ENCODE measurements around the gene IL3RA. TPM values are rescaled to one million over a fixed set of nuclear protein-coding genes. Genes with fewer than 3 reads are reported as not detected.

The IL3RA gene
- total and polyA plus RNA-seq, 4 donors: 0.33 to 1.7 (median 1.0) TPM

GRCh38 chrX:1416327-1416784 is 79.8 kb downstream of the IL3RA start:
- DNase-seq (ENCODE audit: low spot score): no peak

More at GRCh38 chrX:1416327-1416784, 79.8 kb downstream of the IL3RA start:
- no peak overlapping the region for H3K4me3 ChIP-seq (ENCODE audit: low read depth in 1 of 3, low read length in 3 of 3)
- 78% methylated on average over 15 of the region's 15 CpGs for WGBS
- H3K4me1 ChIP-seq (ENCODE audit: control insufficient read depth in 4 of 4, insufficient read depth in 4 of 4, low read length in 3 of 4): no peaks in the 10 kb centered on the region
- no peak overlapping the region for H3K27ac ChIP-seq (ENCODE audit: low read depth in 1 of 2, low read length in 2 of 2)
- H3K27me3 ChIP-seq (ENCODE audit: control insufficient read depth in 4 of 4, insufficient read depth in 4 of 4, low read length in 3 of 4): no peaks in the 10 kb centered on the region
- H3K9me3 ChIP-seq (ENCODE audit: control insufficient read depth in 4 of 4, low read length in 3 of 4): no peaks in the 10 kb centered on the region
- H3K36me3 ChIP-seq (ENCODE audit: control insufficient read depth in 4 of 4, insufficient read depth in 3 of 4, low read depth in 1 of 4, low read length in 3 of 4): peaks cover 14 to 44% (median 19%) of the 10 kb centered on the region in 4 donors
- H3K9ac ChIP-seq (ENCODE audit: low read depth in 1 of 2, low read length in 2 of 2): no peak overlapping the region
- TF ChIP-seq HNF4G (IDR thresholded peaks at IDR 0.05) (no peak), CTCF (IDR thresholded peaks at IDR 0.05; ENCODE audit: low read depth, low read length, missing input control) (no peak), RXRA (IDR thresholded peaks at IDR 0.05) (no peak), EGR1 (IDR thresholded peaks at IDR 0.05; ENCODE audit: low read depth in 2 of 2) (no peak), MAX (IDR thresholded peaks at IDR 0.05) (no peak), REST (IDR thresholded peaks at IDR 0.05) (no peak), YY1 (IDR thresholded peaks at IDR 0.05) (no peak), GABPA (IDR thresholded peaks at IDR 0.05 in 1 of 2, conservative IDR thresholded peaks at IDR 0.05 in 1 of 2) (no peak), NR2F2 (IDR thresholded peaks at IDR 0.05) (no peak), SP1 (IDR thresholded peaks at IDR 0.05) (no peak), ATF3 (IDR thresholded peaks at IDR 0.05) (no peak), FOXA2 (IDR thresholded peaks at IDR 0.05) (no peak), TAF1 (conservative IDR thresholded peaks at IDR 0.05) (no peak), HNF4A (conservative IDR thresholded peaks at IDR 0.05) (no peak), JUND (IDR thresholded peaks at IDR 0.05) (no peak), RAD21 (IDR thresholded peaks at IDR 0.05) (no peak), ZBTB33 (IDR thresholded peaks at IDR 0.05) (no peak), FOXA1 (IDR thresholded peaks at IDR 0.05) (no peak)
